NT2/D1 (cell line): ENCODE measurements around the gene LPP.

ENCODE experiments used
- DNase-seq: peaks from one replicate; pipeline ENCODE4 v3.0.0-alpha.2; 2011; ENCODE audit warnings: low read depth, low spot score
- H3K27me3 ChIP-seq: 2 replicates; pipeline ENCODE4 v1.6.0; 2011; ENCODE audit warnings: mild to moderate bottlenecking; ENCODE audit not compliant: insufficient read length, insufficient read depth
- H3K36me3 ChIP-seq: 2 replicates; pipeline ENCODE4 v1.6.1; 2011; ENCODE audit warnings: mild to moderate bottlenecking, low read length, mixed read lengths; ENCODE audit not compliant: insufficient read depth, insufficient read length
- H3K4me1 ChIP-seq: 2 replicates; pipeline ENCODE4 v1.5.1; 2011; ENCODE audit not compliant: insufficient read depth, insufficient read length
- H3K4me3 ChIP-seq: 2 replicates; pipeline ENCODE4 v1.5.1; 2011; ENCODE audit warnings: low read depth; ENCODE audit not compliant: insufficient read length
- H3K9ac ChIP-seq: 2 replicates; pipeline ENCODE4 v1.6.0; 2011; ENCODE audit warnings: low read depth; ENCODE audit not compliant: insufficient read length
- H3K9me3 ChIP-seq: 2 replicates; pipeline ENCODE4 v1.5.1; 2011; ENCODE audit warnings: mild to moderate bottlenecking, low read length; ENCODE audit not compliant: insufficient read depth
- SUZ12 ChIP-seq: IDR thresholded peaks from 2 replicates; pipeline ENCODE4 v1.6.1; 2011; ENCODE audit not compliant: insufficient read length, insufficient read depth; ENCODE audit errors: extremely low read depth
- YY1 ChIP-seq: IDR thresholded peaks from 2 replicates; pipeline ENCODE4 v1.6.1; 2011; ENCODE audit not compliant: insufficient read length, insufficient read depth
- ZNF274 ChIP-seq: IDR thresholded peaks from 2 replicates; pipeline ENCODE4 v1.6.1; 2011; ENCODE audit warnings: mild to moderate bottlenecking, low read depth, low read length

Gene LPP

DNA sequence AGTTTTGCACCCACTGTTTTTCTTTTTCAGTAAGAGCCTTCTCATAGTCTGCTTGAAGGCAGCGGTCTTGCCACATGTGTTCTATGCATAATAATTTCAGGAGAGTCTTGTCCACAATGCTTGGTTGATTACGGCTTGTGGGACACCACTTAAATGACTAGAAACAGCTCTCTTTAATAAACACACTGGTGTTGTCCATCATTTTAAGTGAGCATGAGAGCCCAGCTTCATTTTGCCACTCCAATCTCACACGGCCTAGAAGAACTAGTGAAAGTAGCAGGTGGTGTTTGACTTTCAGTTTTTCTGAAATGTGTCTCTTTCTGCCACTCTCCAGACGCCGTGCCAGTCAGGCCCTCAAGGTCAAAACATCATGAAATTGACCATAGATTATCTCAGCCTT, 292.1 kb downstream of the LPP start:
- H3K9me3 ChIP-seq, result no peaks in the 10 kb centered on the region
- TF ChIP-seq YY1, result no peak
- TF ChIP-seq SUZ12, result no peak
- TF ChIP-seq ZNF274, result no peak
- DNase-seq, result no peak
- H3K9ac ChIP-seq, result no peak overlapping the region
- no peaks in the 10 kb centered on the region for H3K27me3 ChIP-seq
- H3K4me3 ChIP-seq, result no peak overlapping the region
- no peaks in the 10 kb centered on the region for H3K36me3 ChIP-seq
- no peaks in the 10 kb centered on the region for H3K4me1 ChIP-seq

DNA sequence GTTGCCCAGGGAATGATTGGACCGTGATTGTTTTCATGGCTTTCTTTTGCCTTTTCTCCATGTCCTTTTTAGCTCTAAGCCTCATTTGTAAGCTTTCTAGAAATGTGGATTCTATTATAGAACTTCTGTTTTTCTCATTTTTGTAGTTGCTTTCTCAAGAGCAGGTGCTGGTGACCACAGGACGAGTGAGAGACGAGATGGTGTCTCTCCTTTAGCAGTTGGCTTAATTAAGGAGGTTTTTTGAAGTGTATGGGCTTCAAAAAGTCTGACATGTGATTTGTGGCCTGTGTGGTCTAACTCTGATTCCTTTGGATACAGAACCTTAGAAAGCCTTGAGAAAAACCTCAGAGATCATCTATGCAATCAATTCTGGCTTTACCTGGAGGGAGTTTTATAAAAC, 292.8 kb downstream of the LPP start:
- H3K36me3 ChIP-seq, result no peaks in the 10 kb centered on the region
- no peak overlapping the region for H3K9ac ChIP-seq
- H3K4me1 ChIP-seq, result no peaks in the 10 kb centered on the region
- DNase-seq, result no peak
- no peaks in the 10 kb centered on the region for H3K9me3 ChIP-seq
- no peak for TF ChIP-seq YY1
- no peak for TF ChIP-seq ZNF274
- no peak for TF ChIP-seq SUZ12
- H3K4me3 ChIP-seq, result no peak overlapping the region
- no peaks in the 10 kb centered on the region for H3K27me3 ChIP-seq

GRCh38 chr3:188448813-188449212, 294.9 kb downstream of the LPP start:
- H3K4me3 ChIP-seq, result no peak overlapping the region
- no peaks in the 10 kb centered on the region for H3K4me1 ChIP-seq
- no peaks in the 10 kb centered on the region for H3K27me3 ChIP-seq
- H3K9ac ChIP-seq, result no peak overlapping the region
- TF ChIP-seq SUZ12, result no peak
- TF ChIP-seq YY1, result no peak
- TF ChIP-seq ZNF274, result no peak
- no peaks in the 10 kb centered on the region for H3K36me3 ChIP-seq
- H3K9me3 ChIP-seq, result no peaks in the 10 kb centered on the region
- no peak for DNase-seq

DNA sequence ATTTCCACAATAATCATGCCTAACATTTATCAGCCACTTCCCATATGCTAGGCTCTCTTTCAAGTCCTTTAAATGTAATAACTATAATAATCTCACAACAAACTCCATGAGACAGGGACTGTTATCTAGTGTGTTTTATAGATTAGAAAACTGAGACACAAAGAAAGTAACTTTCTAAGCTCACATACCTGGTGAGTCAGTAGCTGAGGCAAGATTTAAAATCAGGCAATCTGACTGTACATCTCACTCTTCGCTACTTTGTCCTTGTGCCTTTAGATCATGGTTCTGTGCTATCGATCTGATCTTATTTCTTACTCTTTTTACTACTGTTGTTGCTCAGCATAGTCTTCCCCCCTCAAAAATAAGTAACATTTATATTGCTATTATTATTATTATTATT, 295.5 kb downstream of the LPP start:
- Histone ChIP-seq H3K36me3 (no peaks in the 10 kb centered on the region), H3K4me1 (no peaks in the 10 kb centered on the region), H3K4me3 (no peak overlapping the region), H3K9ac (no peak overlapping the region), H3K9me3 (no peaks in the 10 kb centered on the region), H3K27me3 (no peaks in the 10 kb centered on the region)
- TF ChIP-seq YY1 (no peak), SUZ12 (no peak), ZNF274 (no peak)
- DNase-seq, result no peak

DNA sequence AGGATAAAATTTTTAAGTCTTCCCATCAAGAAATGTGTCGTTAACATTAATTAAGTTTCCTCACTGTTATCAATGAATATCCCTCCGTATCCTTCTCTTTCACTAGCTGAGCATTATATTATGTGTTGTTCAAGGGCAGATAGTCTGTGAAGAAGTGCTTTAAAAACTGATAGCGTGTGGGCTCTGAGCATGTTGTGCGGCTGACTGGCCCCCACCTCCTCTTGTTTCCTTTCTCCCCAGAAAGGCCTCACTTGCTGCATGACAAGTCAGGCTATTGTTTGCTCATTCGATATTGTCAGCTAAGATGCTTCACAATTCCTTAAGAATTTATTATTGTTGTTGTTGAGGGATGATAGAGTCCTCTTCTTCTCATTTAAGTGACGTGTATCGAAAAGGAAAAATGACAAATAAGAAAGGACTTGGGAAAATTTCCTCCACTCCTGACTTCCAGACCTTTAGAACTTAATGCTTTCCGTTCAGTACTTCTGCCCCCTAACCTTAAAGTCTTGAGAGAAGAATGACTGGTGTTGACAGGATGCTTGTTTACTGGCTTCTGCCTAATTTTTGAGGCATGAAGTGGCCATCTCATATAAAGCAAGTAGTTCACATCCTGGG, 298.3 kb downstream of the LPP start:
- Histone ChIP-seq H3K36me3 (no peaks in the 10 kb centered on the region), H3K9me3 (no peaks in the 10 kb centered on the region), H3K4me3 (no peak overlapping the region), H3K9ac (no peak overlapping the region), H3K4me1 (no peaks in the 10 kb centered on the region), H3K27me3 (no peaks in the 10 kb centered on the region)
- no peak for TF ChIP-seq SUZ12
- DNase-seq, result no peak

GRCh38 chr3:188453431-188454384, 299.8 kb downstream of the LPP start:
- DNase-seq, result no peak
- TF ChIP-seq YY1, result no peak
- no peaks in the 10 kb centered on the region for H3K4me1 ChIP-seq
- no peaks in the 10 kb centered on the region for H3K36me3 ChIP-seq
- H3K9me3 ChIP-seq, result no peaks in the 10 kb centered on the region
- H3K9ac ChIP-seq, result no peak overlapping the region
- H3K4me3 ChIP-seq, result no peak overlapping the region
- H3K27me3 ChIP-seq, result no peaks in the 10 kb centered on the region

DNA sequence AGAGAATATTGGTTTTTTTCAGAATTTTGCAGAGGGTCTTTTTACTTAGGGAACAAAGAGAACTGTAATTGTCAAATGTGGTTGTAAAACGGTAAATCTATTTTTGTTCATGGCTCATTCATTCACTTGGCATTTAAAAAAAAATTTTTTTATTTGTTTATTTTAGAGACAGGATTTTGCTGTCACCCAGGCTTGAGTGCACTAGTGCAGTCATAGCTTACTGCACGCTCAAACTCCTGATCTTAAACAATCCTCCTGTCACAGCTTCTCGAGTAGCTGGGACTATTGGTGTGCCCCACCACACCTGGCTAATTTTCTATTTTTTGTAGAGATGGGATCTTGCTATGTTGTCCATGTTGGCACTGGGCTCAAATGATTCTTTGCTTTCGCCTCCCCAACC, 301.8 kb downstream of the LPP start:
- no peaks in the 10 kb centered on the region for H3K36me3 ChIP-seq
- DNase-seq, result no peak
- H3K9me3 ChIP-seq, result no peaks in the 10 kb centered on the region
- no peak overlapping the region for H3K4me3 ChIP-seq
- H3K9ac ChIP-seq, result no peak overlapping the region
- no peaks in the 10 kb centered on the region for H3K27me3 ChIP-seq
- H3K4me1 ChIP-seq, result no peaks in the 10 kb centered on the region
- TF ChIP-seq SUZ12, result no peak
